ENCODE data around the gene PIK3CB.

Gene PIK3CB

GRCh38 chr3:138694287-138695007 lies 140.3 kb downstream of the PIK3CB start:
- TF ChIP-seq CTCF (IDR thresholded peaks at IDR 0.05; ENCODE audit: unreplicated experiment in 3 of 3) = no peak
- H3K4me3 Mint-ChIP-seq = no peak overlapping the region
- H3K27me3 Mint-ChIP-seq (ENCODE audit: low read depth) = no peaks in the 10 kb centered on the region
- peaks cover 2% of the 10 kb centered on the region for H3K9me3 Mint-ChIP-seq
- peaks cover 10% of the 10 kb centered on the region for H3K36me3 Mint-ChIP-seq (ENCODE audit: low read depth)
- no peaks in the 10 kb centered on the region for H3K4me1 Mint-ChIP-seq
- no peak overlapping the region for H3K27ac Mint-ChIP-seq

GRCh38 chr3:138692152-138692551 lies 142.6 kb downstream of the PIK3CB start:
- H3K36me3 Mint-ChIP-seq (ENCODE audit: low read depth) = peaks cover 13% of the 10 kb centered on the region
- no peak overlapping the region for H3K4me3 Mint-ChIP-seq
- H3K9me3 Mint-ChIP-seq = no peaks in the 10 kb centered on the region
- H3K27ac Mint-ChIP-seq = no peak overlapping the region
- H3K4me1 Mint-ChIP-seq = no peaks in the 10 kb centered on the region
- no peak for TF ChIP-seq CTCF (IDR thresholded peaks at IDR 0.05; ENCODE audit: unreplicated experiment in 3 of 3)
- no peaks in the 10 kb centered on the region for H3K27me3 Mint-ChIP-seq (ENCODE audit: low read depth)

GRCh38 chr3:138691351-138691750 lies 143.4 kb downstream of the PIK3CB start:
- no peak for TF ChIP-seq CTCF (IDR thresholded peaks at IDR 0.05; ENCODE audit: unreplicated experiment in 3 of 3)
- no peak overlapping the region for H3K27ac Mint-ChIP-seq
- H3K4me1 Mint-ChIP-seq = no peaks in the 10 kb centered on the region
- no peaks in the 10 kb centered on the region for H3K27me3 Mint-ChIP-seq (ENCODE audit: low read depth)
- H3K9me3 Mint-ChIP-seq = no peaks in the 10 kb centered on the region
- no peak overlapping the region for H3K4me3 Mint-ChIP-seq
- peaks cover 13% of the 10 kb centered on the region for H3K36me3 Mint-ChIP-seq (ENCODE audit: low read depth)

- peaks cover 13% of the 10 kb centered on the region for H3K36me3 Mint-ChIP-seq (ENCODE audit: low read depth)
- no peak overlapping the region for H3K4me3 Mint-ChIP-seq
- TF ChIP-seq CTCF (IDR thresholded peaks at IDR 0.05; ENCODE audit: unreplicated experiment in 3 of 3) = no peak
- H3K4me1 Mint-ChIP-seq = no peaks in the 10 kb centered on the region
- no peaks in the 10 kb centered on the region for H3K27me3 Mint-ChIP-seq (ENCODE audit: low read depth)
- H3K27ac Mint-ChIP-seq = no peak overlapping the region
- no peaks in the 10 kb centered on the region for H3K9me3 Mint-ChIP-seq
Observed at GRCh38 chr3:138690036-138690435, 144.7 kb downstream of the PIK3CB start.

- Mint-ChIP-seq H3K36me3 (ENCODE audit: low read depth) (peaks cover 7% of the 10 kb centered on the region), H3K4me3 (no peak overlapping the region), H3K27ac (no peak overlapping the region), H3K27me3 (ENCODE audit: low read depth) (no peaks in the 10 kb centered on the region), H3K4me1 (no peaks in the 10 kb centered on the region), H3K9me3 (no peaks in the 10 kb centered on the region)
- TF ChIP-seq CTCF (IDR thresholded peaks at IDR 0.05; ENCODE audit: unreplicated experiment in 3 of 3) = no peak
Observed at GRCh38 chr3:138688871-138689299, 145.8 kb downstream of the PIK3CB start.

GRCh38 chr3:138687236-138687635 lies 147.5 kb downstream of the PIK3CB start:
- Mint-ChIP-seq H3K27me3 (ENCODE audit: low read depth) (no peaks in the 10 kb centered on the region), H3K36me3 (ENCODE audit: low read depth) (peaks cover 7% of the 10 kb centered on the region), H3K4me3 (no peak overlapping the region), H3K27ac (peak overlapping the region in 2 of 3 experiments; percentile 31 to 53), H3K9me3 (no peaks in the 10 kb centered on the region), H3K4me1 (no peaks in the 10 kb centered on the region)
- no peak for TF ChIP-seq CTCF (IDR thresholded peaks at IDR 0.05; ENCODE audit: unreplicated experiment in 3 of 3)

All from nephron (organoid).